MCF 10A (cell line): ENCODE data around the gene UBD. TPM values are rescaled to one million over a fixed set of nuclear protein-coding genes. Genes with fewer than 3 reads are reported as not detected.
A peak's percentile ranks its signal among the peaks of the same experiment; 100 is the strongest.

Experiments used
- BruUV-seq: library from RNA; stranded (reverse); fragments of 400-500 nt; replicated peaks from 2 replicates; lab custom pipeline; 2021; lab: Mats Ljungman, UMichigan
- CTCF ChIA-PET: fragments of 300-600 bp; sonication (Branson Sonifier 250); formaldehyde crosslinking; extraction: SDS; loops from one replicate; lab custom pipeline; 2021; ENCODE audit warnings: antibody characterized with exemption, inconsistent platforms; lab: Yijun Ruan, JAX
- POLR2A ChIA-PET: fragments of 300-600, 350-650 bp; sonication (Branson Sonifier 250); formaldehyde crosslinking; extraction: SDS; loops from one replicate; lab custom pipeline; 2020; ENCODE audit warnings: antibody characterized with exemption, inconsistent platforms; lab: Yijun Ruan, JAX
- DNase-seq: peaks from one replicate; pipeline ENCODE4 v3.0.0-alpha.2; 2018; ENCODE audit not compliant: unreplicated experiment
- H3K27ac Mint-ChIP-seq: one replicate; pipeline ENCODE4 v1.8.0; 2022; ENCODE audit warnings: mild to moderate bottlenecking, low read depth, mixed read lengths; ENCODE audit not compliant: unreplicated experiment
- H3K27me3 Mint-ChIP-seq: one replicate; pipeline ENCODE4 v1.8.0; 2022; ENCODE audit warnings: mixed read lengths; ENCODE audit not compliant: insufficient read depth, unreplicated experiment
- H3K36me3 Mint-ChIP-seq: one replicate; pipeline ENCODE4 v1.8.0; 2022; ENCODE audit warnings: mild to moderate bottlenecking, moderate library complexity, mixed read lengths; ENCODE audit not compliant: insufficient read depth, unreplicated experiment
- H3K4me1 Mint-ChIP-seq: one replicate; pipeline ENCODE4 v1.8.0; 2022; ENCODE audit warnings: mixed read lengths; ENCODE audit not compliant: insufficient read depth, unreplicated experiment
- H3K4me3 Mint-ChIP-seq: one replicate; pipeline ENCODE4 v1.8.0; 2022; ENCODE audit warnings: mild to moderate bottlenecking, moderate library complexity, mixed read lengths; ENCODE audit not compliant: unreplicated experiment
- H3K9me3 Mint-ChIP-seq: one replicate; pipeline ENCODE4 v1.8.0; 2022; ENCODE audit warnings: mixed read lengths; ENCODE audit not compliant: unreplicated experiment
- CTCF ChIP-seq: fragments of 200-600 bp; IDR thresholded peaks from one replicate; pipeline ENCODE4 v1.8.0; 2022; ENCODE audit warnings: antibody characterized with exemption, mild to moderate bottlenecking; ENCODE audit not compliant: unreplicated experiment
- intact Hi-C: fragments of 100-400 bp; cut with micrococcal nuclease; formaldehyde crosslinking; loops from 2 replicates; pipeline ENCODE4 v1.14.1; 2022
- total RNA-seq: library from RNA; stranded (reverse); gene quantifications from 2 replicates; pipeline ENCODE4 v1.2.3, GENCODE V29; 2022

Gene UBD
- total RNA-seq, 1 experiment from 2014 or later = not detected

- no TSS peak for BruUV-seq
- intact Hi-C loops = no loop called here
- POLR2A ChIA-PET = no interaction called here
- no peak for DNase-seq
- Mint-ChIP-seq H3K4me3 (no peak overlapping the region), H3K9me3 (no peaks in the 10 kb centered on the region), H3K27ac (no peak overlapping the region), H3K36me3 (no peaks in the 10 kb centered on the region), H3K27me3 (peaks cover 78% of the 10 kb centered on the region), H3K4me1 (no peaks in the 10 kb centered on the region)
- CTCF ChIA-PET = no interaction called here
- TF ChIP-seq CTCF = no peak
Observed at GRCh38 chr6:29557320-29557719, 2.2 kb downstream of the UBD start.

GRCh38 chr6:29554764-29555163, 4.8 kb downstream of the UBD start:
- Mint-ChIP-seq H3K4me1 (no peaks in the 10 kb centered on the region), H3K4me3 (no peak overlapping the region), H3K27ac (no peak overlapping the region), H3K36me3 (peaks cover 2% of the 10 kb centered on the region), H3K9me3 (no peaks in the 10 kb centered on the region), H3K27me3 (peaks cover 67% of the 10 kb centered on the region)
- TF ChIP-seq CTCF = no peak
- ChIA-PET POLR2A (no interaction called here), CTCF (no interaction called here)
- no peak for DNase-seq
- BruUV-seq = no TSS peak
- intact Hi-C loops = no loop called here

GRCh38 chr6:29553268-29554057, 6.1 kb downstream of the UBD start:
- H3K36me3 Mint-ChIP-seq = peaks cover 6% of the 10 kb centered on the region
- intact Hi-C loops = no loop called here
- DNase-seq = no peak
- BruUV-seq = no TSS peak
- no peak overlapping the region for H3K27ac Mint-ChIP-seq
- H3K4me1 Mint-ChIP-seq = no peaks in the 10 kb centered on the region
- TF ChIP-seq CTCF = no peak
- H3K9me3 Mint-ChIP-seq = no peaks in the 10 kb centered on the region
- CTCF ChIA-PET = no interaction called here
- peaks cover 67% of the 10 kb centered on the region for H3K27me3 Mint-ChIP-seq
- no peak overlapping the region for H3K4me3 Mint-ChIP-seq
- POLR2A ChIA-PET = no interaction called here

GRCh38 chr6:29552512-29553051, 7.0 kb downstream of the UBD start:
- Mint-ChIP-seq H3K4me1 (no peaks in the 10 kb centered on the region), H3K27ac (no peak overlapping the region), H3K4me3 (no peak overlapping the region), H3K27me3 (peaks cover 67% of the 10 kb centered on the region), H3K9me3 (no peaks in the 10 kb centered on the region), H3K36me3 (peaks cover 6% of the 10 kb centered on the region)
- peak; percentile 69 for DNase-seq
- TF ChIP-seq CTCF = no peak
- POLR2A ChIA-PET = no interaction called here
- no TSS peak for BruUV-seq
- CTCF ChIA-PET = no interaction called here
- intact Hi-C loops = no loop called here
